ENCODE results near the gene SRGAP3. TPM values are rescaled to one million over a fixed set of nuclear protein-coding genes. Genes with fewer than 3 reads are reported as not detected.

The SRGAP3 gene
- polyA plus RNA-seq, 2 donors, result 1.3 to 3.3 TPM

- H3K36me3 ChIP-seq (ENCODE audit: control insufficient read depth in 2 of 2, insufficient read depth in 2 of 2, low read length in 1 of 2), result no peaks in the 10 kb centered on the region
- H3K4me3 ChIP-seq (ENCODE audit: low read depth in 1 of 2, low read length in 2 of 2), result no peak overlapping the region
- 50 to 53% methylated on average over 6 of the region's 6 CpGs for WGBS, 2 donors
- H3K27me3 ChIP-seq (ENCODE audit: control insufficient read depth in 1 of 2, insufficient read depth in 2 of 2, low read length in 2 of 2), result no peaks in the 10 kb centered on the region
- H3K4me1 ChIP-seq (ENCODE audit: control insufficient read depth in 2 of 2, insufficient read depth in 2 of 2, low read length in 1 of 2), result no peaks in the 10 kb centered on the region
- no peaks in the 10 kb centered on the region for H3K9me3 ChIP-seq (ENCODE audit: control insufficient read depth in 2 of 2, insufficient read depth in 1 of 2, low read depth in 1 of 2, low read length in 1 of 2)
- no peak overlapping the region for H3K27ac ChIP-seq (ENCODE audit: low read depth in 2 of 2, low read length in 1 of 2)
These were observed 18.4 kb downstream of the SRGAP3 start for GRCh38 chr3:9231006-9231405.

GRCh38 chr3:9230596-9230995 lies 18.9 kb downstream of the SRGAP3 start:
- WGBS, 2 donors, result 84 to 85% methylated on average over 8 of the region's 8 CpGs
- Histone ChIP-seq H3K4me1 (ENCODE audit: control insufficient read depth in 2 of 2, insufficient read depth in 2 of 2, low read length in 1 of 2) (no peaks in the 10 kb centered on the region), H3K27ac (ENCODE audit: low read depth in 2 of 2, low read length in 1 of 2) (no peak overlapping the region), H3K4me3 (ENCODE audit: low read depth in 1 of 2, low read length in 2 of 2) (no peak overlapping the region), H3K27me3 (ENCODE audit: control insufficient read depth in 1 of 2, insufficient read depth in 2 of 2, low read length in 2 of 2) (no peaks in the 10 kb centered on the region), H3K9me3 (ENCODE audit: control insufficient read depth in 2 of 2, insufficient read depth in 1 of 2, low read depth in 1 of 2, low read length in 1 of 2) (no peaks in the 10 kb centered on the region), H3K36me3 (ENCODE audit: control insufficient read depth in 2 of 2, insufficient read depth in 2 of 2, low read length in 1 of 2) (no peaks in the 10 kb centered on the region)

GRCh38 chr3:9229879-9230278 lies 19.6 kb downstream of the SRGAP3 start:
- H3K36me3 ChIP-seq (ENCODE audit: control insufficient read depth in 2 of 2, insufficient read depth in 2 of 2, low read length in 1 of 2), result no peaks in the 10 kb centered on the region
- H3K27ac ChIP-seq (ENCODE audit: low read depth in 2 of 2, low read length in 1 of 2), result no peak overlapping the region
- WGBS, 2 donors, result 79 to 83% methylated on average over 7 of the region's 7 CpGs
- H3K4me1 ChIP-seq (ENCODE audit: control insufficient read depth in 2 of 2, insufficient read depth in 2 of 2, low read length in 1 of 2), result no peaks in the 10 kb centered on the region
- H3K4me3 ChIP-seq (ENCODE audit: low read depth in 1 of 2, low read length in 2 of 2), result no peak overlapping the region
- no peaks in the 10 kb centered on the region for H3K27me3 ChIP-seq (ENCODE audit: control insufficient read depth in 1 of 2, insufficient read depth in 2 of 2, low read length in 2 of 2)
- no peaks in the 10 kb centered on the region for H3K9me3 ChIP-seq (ENCODE audit: control insufficient read depth in 2 of 2, insufficient read depth in 1 of 2, low read depth in 1 of 2, low read length in 1 of 2)

- no peaks in the 10 kb centered on the region for H3K36me3 ChIP-seq (ENCODE audit: control insufficient read depth in 2 of 2, insufficient read depth in 2 of 2, low read length in 1 of 2)
- 66 to 85% methylated on average over 7 of the region's 7 CpGs for WGBS, 2 donors
- no peak overlapping the region for H3K4me3 ChIP-seq (ENCODE audit: low read depth in 1 of 2, low read length in 2 of 2)
- no peaks in the 10 kb centered on the region for H3K27me3 ChIP-seq (ENCODE audit: control insufficient read depth in 1 of 2, insufficient read depth in 2 of 2, low read length in 2 of 2)
- no peaks in the 10 kb centered on the region for H3K9me3 ChIP-seq (ENCODE audit: control insufficient read depth in 2 of 2, insufficient read depth in 1 of 2, low read depth in 1 of 2, low read length in 1 of 2)
- no peak overlapping the region for H3K27ac ChIP-seq (ENCODE audit: low read depth in 2 of 2, low read length in 1 of 2)
- no peaks in the 10 kb centered on the region for H3K4me1 ChIP-seq (ENCODE audit: control insufficient read depth in 2 of 2, insufficient read depth in 2 of 2, low read length in 1 of 2)
These were observed 20.1 kb downstream of the SRGAP3 start for GRCh38 chr3:9229325-9229724.

- Histone ChIP-seq H3K9me3 (ENCODE audit: control insufficient read depth in 2 of 2, insufficient read depth in 1 of 2, low read depth in 1 of 2, low read length in 1 of 2) (no peaks in the 10 kb centered on the region), H3K4me3 (ENCODE audit: low read depth in 1 of 2, low read length in 2 of 2) (no peak overlapping the region), H3K36me3 (ENCODE audit: control insufficient read depth in 2 of 2, insufficient read depth in 2 of 2, low read length in 1 of 2) (no peaks in the 10 kb centered on the region), H3K27me3 (ENCODE audit: control insufficient read depth in 1 of 2, insufficient read depth in 2 of 2, low read length in 2 of 2) (no peaks in the 10 kb centered on the region), H3K27ac (ENCODE audit: low read depth in 2 of 2, low read length in 1 of 2) (no peak overlapping the region), H3K4me1 (ENCODE audit: control insufficient read depth in 2 of 2, insufficient read depth in 2 of 2, low read length in 1 of 2) (no peaks in the 10 kb centered on the region)
- 21 to 33% methylated on average over 4 of the region's 4 CpGs for WGBS, 2 donors
These were observed 23.1 kb downstream of the SRGAP3 start for GRCh38 chr3:9226326-9226725.

GRCh38 chr3:9225268-9225667 lies 24.2 kb downstream of the SRGAP3 start:
- 98 to 100% methylated on average over 1 of the region's 1 CpG for WGBS, 2 donors
- Histone ChIP-seq H3K27ac (ENCODE audit: low read depth in 2 of 2, low read length in 1 of 2) (no peak overlapping the region), H3K36me3 (ENCODE audit: control insufficient read depth in 2 of 2, insufficient read depth in 2 of 2, low read length in 1 of 2) (no peaks in the 10 kb centered on the region), H3K4me1 (ENCODE audit: control insufficient read depth in 2 of 2, insufficient read depth in 2 of 2, low read length in 1 of 2) (no peaks in the 10 kb centered on the region), H3K9me3 (ENCODE audit: control insufficient read depth in 2 of 2, insufficient read depth in 1 of 2, low read depth in 1 of 2, low read length in 1 of 2) (no peaks in the 10 kb centered on the region), H3K27me3 (ENCODE audit: control insufficient read depth in 1 of 2, insufficient read depth in 2 of 2, low read length in 2 of 2) (no peaks in the 10 kb centered on the region), H3K4me3 (ENCODE audit: low read depth in 1 of 2, low read length in 2 of 2) (no peak overlapping the region)

- 74 to 88% methylated on average over 5 of the region's 5 CpGs for WGBS, 2 donors
- no peaks in the 10 kb centered on the region for H3K27me3 ChIP-seq (ENCODE audit: control insufficient read depth in 1 of 2, insufficient read depth in 2 of 2, low read length in 2 of 2)
- H3K36me3 ChIP-seq (ENCODE audit: control insufficient read depth in 2 of 2, insufficient read depth in 2 of 2, low read length in 1 of 2), result no peaks in the 10 kb centered on the region
- no peak overlapping the region for H3K27ac ChIP-seq (ENCODE audit: low read depth in 2 of 2, low read length in 1 of 2)
- H3K4me3 ChIP-seq (ENCODE audit: low read depth in 1 of 2, low read length in 2 of 2), result no peak overlapping the region
- H3K9me3 ChIP-seq (ENCODE audit: control insufficient read depth in 2 of 2, insufficient read depth in 1 of 2, low read depth in 1 of 2, low read length in 1 of 2), result no peaks in the 10 kb centered on the region
- H3K4me1 ChIP-seq (ENCODE audit: control insufficient read depth in 2 of 2, insufficient read depth in 2 of 2, low read length in 1 of 2), result no peaks in the 10 kb centered on the region
These were observed 25.0 kb downstream of the SRGAP3 start for GRCh38 chr3:9224490-9224889.

- H3K27ac ChIP-seq (ENCODE audit: low read depth in 2 of 2, low read length in 1 of 2), result no peak overlapping the region
- H3K27me3 ChIP-seq (ENCODE audit: control insufficient read depth in 1 of 2, insufficient read depth in 2 of 2, low read length in 2 of 2), result no peaks in the 10 kb centered on the region
- H3K4me1 ChIP-seq (ENCODE audit: control insufficient read depth in 2 of 2, insufficient read depth in 2 of 2, low read length in 1 of 2), result no peaks in the 10 kb centered on the region
- H3K36me3 ChIP-seq (ENCODE audit: control insufficient read depth in 2 of 2, insufficient read depth in 2 of 2, low read length in 1 of 2), result peaks cover 0 to 2% of the 10 kb centered on the region in 2 donors
- 72 to 84% methylated on average over 6 of the region's 6 CpGs for WGBS, 2 donors
- no peaks in the 10 kb centered on the region for H3K9me3 ChIP-seq (ENCODE audit: control insufficient read depth in 2 of 2, insufficient read depth in 1 of 2, low read depth in 1 of 2, low read length in 1 of 2)
- H3K4me3 ChIP-seq (ENCODE audit: low read depth in 1 of 2, low read length in 2 of 2), result no peak overlapping the region
These were observed 25.8 kb downstream of the SRGAP3 start for GRCh38 chr3:9223672-9224071.

- WGBS, 2 donors, result 84 to 96% methylated on average over 2 of the region's 2 CpGs
- no peaks in the 10 kb centered on the region for H3K27me3 ChIP-seq (ENCODE audit: control insufficient read depth in 1 of 2, insufficient read depth in 2 of 2, low read length in 2 of 2)
- H3K36me3 ChIP-seq (ENCODE audit: control insufficient read depth in 2 of 2, insufficient read depth in 2 of 2, low read length in 1 of 2), result peaks cover 0 to 2% of the 10 kb centered on the region in 2 donors
- no peaks in the 10 kb centered on the region for H3K9me3 ChIP-seq (ENCODE audit: control insufficient read depth in 2 of 2, insufficient read depth in 1 of 2, low read depth in 1 of 2, low read length in 1 of 2)
- H3K4me3 ChIP-seq (ENCODE audit: low read depth in 1 of 2, low read length in 2 of 2), result no peak overlapping the region
- no peak overlapping the region for H3K27ac ChIP-seq (ENCODE audit: low read depth in 2 of 2, low read length in 1 of 2)
- no peaks in the 10 kb centered on the region for H3K4me1 ChIP-seq (ENCODE audit: control insufficient read depth in 2 of 2, insufficient read depth in 2 of 2, low read length in 1 of 2)
These were observed 26.3 kb downstream of the SRGAP3 start for GRCh38 chr3:9222956-9223639.

- H3K4me1 ChIP-seq (ENCODE audit: control insufficient read depth in 2 of 2, insufficient read depth in 2 of 2, low read length in 1 of 2), result no peaks in the 10 kb centered on the region
- H3K27me3 ChIP-seq (ENCODE audit: control insufficient read depth in 1 of 2, insufficient read depth in 2 of 2, low read length in 2 of 2), result no peaks in the 10 kb centered on the region
- no peak overlapping the region for H3K27ac ChIP-seq (ENCODE audit: low read depth in 2 of 2, low read length in 1 of 2)
- no peaks in the 10 kb centered on the region for H3K9me3 ChIP-seq (ENCODE audit: control insufficient read depth in 2 of 2, insufficient read depth in 1 of 2, low read depth in 1 of 2, low read length in 1 of 2)
- 79 to 87% methylated on average over 2 of the region's 2 CpGs for WGBS, 2 donors
- H3K4me3 ChIP-seq (ENCODE audit: low read depth in 1 of 2, low read length in 2 of 2), result no peak overlapping the region
- H3K36me3 ChIP-seq (ENCODE audit: control insufficient read depth in 2 of 2, insufficient read depth in 2 of 2, low read length in 1 of 2), result peaks cover 0 to 2% of the 10 kb centered on the region in 2 donors
These were observed 27.4 kb downstream of the SRGAP3 start for GRCh38 chr3:9222049-9222448.

Measured in esophagus (tissue), 2 donors.